SK-N-SH (cell line): Measurements from ENCODE around the gene CELF5.

Experiments
- EZH2phosphoT487 ChIP-seq: fragments of 200-600 bp; sonication (generic); IDR thresholded peaks from 2 replicates; pipeline ENCODE4 v1.6.1; 2017; ENCODE audit warnings: low read depth, mixed run types, mild to moderate bottlenecking, antibody characterized with exemption, moderate library complexity, borderline replicate concordance
- JUND ChIP-seq: IDR thresholded peaks from 2 replicates; pipeline ENCODE4 v1.4.0; 2012
- POLR2AphosphoS5 ChIP-seq: IDR thresholded peaks from 2 replicates; pipeline ENCODE4 v1.6.1; 2012; ENCODE audit warnings: low read depth, low read length
- RAD21 ChIP-seq: IDR thresholded peaks from 2 replicates; pipeline ENCODE4 v1.6.1; 2012; ENCODE audit warnings: mild to moderate bottlenecking, low read length
- REST ChIP-seq: IDR thresholded peaks from 2 replicates; pipeline ENCODE4 v1.6.1; 2012; ENCODE audit warnings: mild to moderate bottlenecking, low read depth, low read length, moderate library complexity
- RXRA ChIP-seq: IDR thresholded peaks from 2 replicates; pipeline ENCODE4 v1.4.0; 2012; ENCODE audit warnings: low read depth, mild to moderate bottlenecking, borderline replicate concordance
- TCF12 ChIP-seq: IDR thresholded peaks from 2 replicates; pipeline ENCODE4 v1.4.0; 2012
- TEAD4 ChIP-seq: IDR thresholded peaks from 2 replicates; pipeline ENCODE4 v1.4.0; 2012; ENCODE audit warnings: mild to moderate bottlenecking, borderline replicate concordance; ENCODE audit not compliant: insufficient read depth
- USF2 ChIP-seq: fragments of 150-350 bp; IDR thresholded peaks from 2 replicates; pipeline ENCODE4 v1.6.1; 2017; ENCODE audit warnings: antibody characterized with exemption, low read length, low read depth, borderline replicate concordance
- ZBTB33 ChIP-seq: IDR thresholded peaks from 2 replicates; pipeline ENCODE4 v1.4.0; 2012; ENCODE audit warnings: low read depth, borderline replicate concordance
- TF ChIP-seq, protein P1 (sequence below): IDR thresholded peaks from 2 replicates; pipeline ENCODE4 v1.4.0; 2012; ENCODE audit warnings: low read depth
- TF ChIP-seq, protein P2 (sequence below): fragments of 200-600 bp; sonication (generic); IDR thresholded peaks from 2 replicates; pipeline ENCODE4 v1.6.1; 2017; ENCODE audit warnings: antibody characterized with exemption, mild to moderate bottlenecking, moderate library complexity

GRCh38 chr19:3278749-3279148 lies 54.3 kb downstream of the CELF5 start:
- TF ChIP-seq POLR2AphosphoS5 (no peak), JUND (no peak), ZBTB33 (no peak), REST (no peak), TEAD4 (no peak), RAD21 (no peak), EZH2phosphoT487 (no peak), RXRA (no peak), USF2 (no peak), TCF12 (no peak)
- TF ChIP-seq, protein P1, sequence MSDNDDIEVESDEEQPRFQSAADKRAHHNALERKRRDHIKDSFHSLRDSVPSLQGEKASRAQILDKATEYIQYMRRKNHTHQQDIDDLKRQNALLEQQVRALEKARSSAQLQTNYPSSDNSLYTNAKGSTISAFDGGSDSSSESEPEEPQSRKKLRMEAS = no peak
- TF ChIP-seq, protein P2, sequence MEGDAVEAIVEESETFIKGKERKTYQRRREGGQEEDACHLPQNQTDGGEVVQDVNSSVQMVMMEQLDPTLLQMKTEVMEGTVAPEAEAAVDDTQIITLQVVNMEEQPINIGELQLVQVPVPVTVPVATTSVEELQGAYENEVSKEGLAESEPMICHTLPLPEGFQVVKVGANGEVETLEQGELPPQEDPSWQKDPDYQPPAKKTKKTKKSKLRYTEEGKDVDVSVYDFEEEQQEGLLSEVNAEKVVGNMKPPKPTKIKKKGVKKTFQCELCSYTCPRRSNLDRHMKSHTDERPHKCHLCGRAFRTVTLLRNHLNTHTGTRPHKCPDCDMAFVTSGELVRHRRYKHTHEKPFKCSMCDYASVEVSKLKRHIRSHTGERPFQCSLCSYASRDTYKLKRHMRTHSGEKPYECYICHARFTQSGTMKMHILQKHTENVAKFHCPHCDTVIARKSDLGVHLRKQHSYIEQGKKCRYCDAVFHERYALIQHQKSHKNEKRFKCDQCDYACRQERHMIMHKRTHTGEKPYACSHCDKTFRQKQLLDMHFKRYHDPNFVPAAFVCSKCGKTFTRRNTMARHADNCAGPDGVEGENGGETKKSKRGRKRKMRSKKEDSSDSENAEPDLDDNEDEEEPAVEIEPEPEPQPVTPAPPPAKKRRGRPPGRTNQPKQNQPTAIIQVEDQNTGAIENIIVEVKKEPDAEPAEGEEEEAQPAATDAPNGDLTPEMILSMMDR = no peak
